Esophagus muscularis mucosa (tissue), 3 donors: ENCODE measurements around the gene PTN.

ENCODE experiments used
- EP300 ChIP-seq: sonication (generic); formaldehyde crosslinking; IDR thresholded peaks from one replicate; pipeline ENCODE4 v1.6.1; 2017; ENCODE audit warnings: antibody characterized with exemption
- TF ChIP-seq, protein P1 (sequence below), 3 experiments: fragments of 200-600 bp in 2 of 3; fragments of 450-650 bp in 1 of 3; sonication (generic) in 2 of 3; IDR thresholded peaks; one replicate each; pipeline ENCODE4 v1.5.1; 2017 to 2019; ENCODE audit warnings: antibody characterized with exemption in 3 of 3, mild to moderate bottlenecking in 2 of 3, moderate library complexity in 1 of 3

DNA sequence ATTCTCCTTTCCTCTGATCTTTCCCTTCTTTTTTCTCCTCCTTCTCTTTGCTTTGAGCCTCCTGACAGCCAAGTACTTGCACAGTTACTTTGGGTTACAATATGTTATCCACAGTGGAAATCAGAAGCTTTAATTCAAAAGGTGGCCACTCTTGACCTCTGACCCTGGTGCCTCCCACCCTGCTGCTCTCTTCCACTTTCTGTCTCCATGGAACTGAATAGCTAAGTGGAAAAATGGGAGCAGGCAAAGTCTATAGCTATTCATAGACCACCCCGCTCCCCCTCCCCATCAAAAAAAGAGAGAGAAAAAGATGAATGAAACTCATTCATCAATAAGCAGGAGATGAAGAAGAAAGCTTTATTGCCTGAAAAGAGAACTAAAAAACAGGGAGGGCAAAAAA is 39.4 kb downstream of the PTN start:
- TF ChIP-seq EP300, result no peak
- TF ChIP-seq, protein P1, sequence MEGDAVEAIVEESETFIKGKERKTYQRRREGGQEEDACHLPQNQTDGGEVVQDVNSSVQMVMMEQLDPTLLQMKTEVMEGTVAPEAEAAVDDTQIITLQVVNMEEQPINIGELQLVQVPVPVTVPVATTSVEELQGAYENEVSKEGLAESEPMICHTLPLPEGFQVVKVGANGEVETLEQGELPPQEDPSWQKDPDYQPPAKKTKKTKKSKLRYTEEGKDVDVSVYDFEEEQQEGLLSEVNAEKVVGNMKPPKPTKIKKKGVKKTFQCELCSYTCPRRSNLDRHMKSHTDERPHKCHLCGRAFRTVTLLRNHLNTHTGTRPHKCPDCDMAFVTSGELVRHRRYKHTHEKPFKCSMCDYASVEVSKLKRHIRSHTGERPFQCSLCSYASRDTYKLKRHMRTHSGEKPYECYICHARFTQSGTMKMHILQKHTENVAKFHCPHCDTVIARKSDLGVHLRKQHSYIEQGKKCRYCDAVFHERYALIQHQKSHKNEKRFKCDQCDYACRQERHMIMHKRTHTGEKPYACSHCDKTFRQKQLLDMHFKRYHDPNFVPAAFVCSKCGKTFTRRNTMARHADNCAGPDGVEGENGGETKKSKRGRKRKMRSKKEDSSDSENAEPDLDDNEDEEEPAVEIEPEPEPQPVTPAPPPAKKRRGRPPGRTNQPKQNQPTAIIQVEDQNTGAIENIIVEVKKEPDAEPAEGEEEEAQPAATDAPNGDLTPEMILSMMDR (IDR thresholded peaks at IDR 0.05), result no peak
